K562 (cell line): ENCODE measurements around the gene BRAT1. TPM values are rescaled to one million over a fixed set of nuclear protein-coding genes. Genes with fewer than 3 reads are reported as not detected.
A peak's percentile ranks its signal among the peaks of the same experiment; 100 is the strongest.

Experiments used
- ATAC-seq: fragments of 200-7000 bp; cut with Tn5 transposase; 3 replicates; pipeline ENCODE4 v1.9.1; 2020; ENCODE audit warnings: moderate library complexity
- BruUV-seq: library from RNA; stranded (reverse); fragments of 400-500 nt; replicated peaks from 2 replicates; lab custom pipeline; 2021; lab: Mats Ljungman, UMichigan
- CTCF ChIA-PET: fragments of 300-600 bp; formaldehyde crosslinking; extraction: SDS; loops from one replicate; lab custom pipeline; 2021; ENCODE audit warnings: low intra/inter-chr PET ratio; lab: Yijun Ruan, JAX
- POLR2A ChIA-PET: fragments of 300-600, 350-650 bp; sonication (Branson Sonifier 250); formaldehyde crosslinking; extraction: SDS; loops from one replicate; lab custom pipeline; 2021; ENCODE audit warnings: antibody characterized with exemption, inconsistent platforms; lab: Yijun Ruan, JAX
- DNase-seq, 4 experiments: peaks; one replicate each; pipeline versions ENCODE4 v3.0.0 to v3.0.0-alpha.2; 2011 to 2018; ENCODE audit warnings: low spot score in 3 of 4, mixed read lengths in 3 of 4; ENCODE audit errors: extremely low read depth in 1 of 4
- FAIRE-seq: peaks from 2 replicates; lab custom pipeline; 2011; peaks lifted over from hg19 to GRCh38; lab: Jason Lieb, UNC
- H2AFZ ChIP-seq: 2 replicates; pipeline ENCODE4 v1.6.0; 2011; ENCODE audit warnings: low read depth, low read length, control low read depth, inconsistent platforms
- H3K27ac ChIP-seq: fragments of 200-600 bp; 3 replicates; pipeline ENCODE4 v1.8.0; 2011; ENCODE audit warnings: low read depth, mild to moderate bottlenecking, control low read depth, inconsistent platforms, low read length, moderate library complexity, mixed read lengths; ENCODE audit errors: extremely low read depth
- H3K27me3 ChIP-seq, 2 experiments: fragments of 300-600 bp in 1 of 2; 2 replicates in 1 of 2; 3 replicates in 1 of 2; pipeline versions ENCODE4 v1.6.0 to v1.8.0; 2011; ENCODE audit warnings: inconsistent platforms in 2 of 2, low read length in 2 of 2, mild to moderate bottlenecking in 1 of 2, mixed read lengths in 1 of 2, moderate library complexity in 1 of 2; ENCODE audit not compliant: control insufficient read depth in 2 of 2, insufficient read depth in 2 of 2
- H3K36me3 ChIP-seq: fragments of 300-600 bp; 3 replicates; pipeline ENCODE4 v1.8.0; 2011; ENCODE audit warnings: mild to moderate bottlenecking, low read length, inconsistent platforms; ENCODE audit not compliant: control insufficient read depth, insufficient read depth
- H3K4me1 ChIP-seq, 2 experiments: fragments of 200-600 bp in 1 of 2; replicated peaks in 1 of 2; 2 replicates in 1 of 2; 3 replicates in 1 of 2; pipeline versions ENCODE4 v1.5.1 to v1.8.0; 2011; ENCODE audit warnings: inconsistent platforms in 2 of 2, low read length in 2 of 2, mild to moderate bottlenecking in 1 of 2, mixed read lengths in 1 of 2, moderate library complexity in 1 of 2; ENCODE audit not compliant: control insufficient read depth in 2 of 2, insufficient read depth in 2 of 2
- H3K4me2 ChIP-seq: 2 replicates; pipeline ENCODE4 v1.6.1; 2011; ENCODE audit warnings: low read length, control low read depth, inconsistent platforms, mixed read lengths; ENCODE audit not compliant: insufficient read depth
- H3K4me3 ChIP-seq: fragments of 200-600 bp; sonication (generic), shearing (Covaris generic); 2 replicates; pipeline ENCODE4 v1.5.1; 2016; ENCODE audit warnings: control low read depth, inconsistent platforms
- H3K79me2 ChIP-seq: fragments of 200-600 bp; 3 replicates; pipeline ENCODE4 v1.8.0; 2011; ENCODE audit warnings: low read length, inconsistent platforms; ENCODE audit not compliant: control insufficient read depth, insufficient read depth
- H3K9ac ChIP-seq, 2 experiments: 2 replicates each; pipeline versions ENCODE4 v1.6.0 to v1.6.1; 2011; ENCODE audit warnings: low read depth in 2 of 2, low read length in 2 of 2, control low read depth in 1 of 2, inconsistent platforms in 1 of 2, mild to moderate bottlenecking in 1 of 2, mixed read lengths in 1 of 2; ENCODE audit not compliant: insufficient read depth in 1 of 2
- H3K9me1 ChIP-seq: one replicate; pipeline ENCODE4 v1.6.0; 2011; ENCODE audit warnings: inconsistent platforms, mild to moderate bottlenecking, low read length, moderate library complexity; ENCODE audit not compliant: control insufficient read depth, insufficient read depth
- H3K9me3 ChIP-seq: replicated peaks from 2 replicates; pipeline ENCODE4 v1.5.1; 2011; ENCODE audit warnings: low read depth, low read length, inconsistent platforms; ENCODE audit not compliant: control insufficient read depth, insufficient read depth
- H4K20me1 ChIP-seq: replicated peaks from 2 replicates; pipeline ENCODE4 v1.6.1; 2011; ENCODE audit warnings: low read length, inconsistent platforms, mixed read lengths; ENCODE audit not compliant: control insufficient read depth, insufficient read depth
- ASH1L ChIP-seq: fragments of 450-650 bp; IDR thresholded peaks from 2 replicates; pipeline ENCODE4 v1.6.1; 2018; ENCODE audit warnings: borderline replicate concordance, mild to moderate bottlenecking, low read depth; ENCODE audit not compliant: partially characterized antibody
- BCOR ChIP-seq: fragments of 450-650 bp; IDR thresholded peaks from 2 replicates; pipeline ENCODE4 v1.6.1; 2016
- FOXK1 ChIP-seq: sonication (generic); formaldehyde crosslinking; IDR thresholded peaks from 2 replicates; pipeline ENCODE4 v1.8.0; 2022; ENCODE audit warnings: missing genetic modification reagents, mild to moderate bottlenecking, borderline replicate concordance
- GATA2 ChIP-seq: sonication (generic); formaldehyde crosslinking; IDR thresholded peaks from 2 replicates; pipeline ENCODE4 v1.4.0; 2020; ENCODE audit warnings: mild to moderate bottlenecking, missing genetic modification reagents
- HDAC2 ChIP-seq: fragments of 450-650 bp; IDR thresholded peaks from 2 replicates; pipeline ENCODE4 v1.6.1; 2016; ENCODE audit warnings: mild to moderate bottlenecking
- HNRNPL ChIP-seq: fragments of 200-400 bp; formaldehyde crosslinking; IDR thresholded peaks from 2 replicates; pipeline ENCODE4 v1.6.1; 2017; ENCODE audit warnings: low read depth, mild to moderate bottlenecking, low read length
- KAT7 ChIP-seq: sonication (generic); formaldehyde crosslinking; IDR thresholded peaks from 2 replicates; pipeline ENCODE4 v1.8.0; 2022; ENCODE audit warnings: missing genetic modification reagents, mild to moderate bottlenecking, borderline replicate concordance
- KAT8 ChIP-seq: fragments of 450-650 bp; IDR thresholded peaks from 2 replicates; pipeline ENCODE4 v1.6.1; 2016; ENCODE audit warnings: low read depth, mild to moderate bottlenecking
- KDM1A ChIP-seq, 2 experiments: fragments of 450-650 bp; IDR thresholded peaks; 2 replicates each; pipeline ENCODE4 v1.6.1; 2016; ENCODE audit warnings: mild to moderate bottlenecking in 2 of 2
- KLF13 ChIP-seq: fragments of 450-650 bp; IDR thresholded peaks from 2 replicates; pipeline ENCODE4 v1.6.1; 2016; ENCODE audit warnings: missing genetic modification characterization, low read depth, mild to moderate bottlenecking, missing compliant biosample characterization, moderate library complexity, borderline replicate concordance
- MYC ChIP-seq, 2 experiments: fragments of 250-450 bp in 1 of 2; sonication (Bioruptor Pico) in 1 of 2; IDR thresholded peaks; 2 replicates each; pipeline versions ENCODE4 v1.5.1 to v1.6.1; 2012 to 2021; ENCODE audit warnings: low read depth in 2 of 2, borderline replicate concordance in 1 of 2, improper control_type of control experiment in 1 of 2, low read length in 1 of 2, mild to moderate bottlenecking in 1 of 2, moderate library complexity in 1 of 2
- POLR2A ChIP-seq: fragments of 450-650 bp; conservative IDR thresholded peaks from 2 replicates; pipeline ENCODE4 v1.6.1; 2016
- POLR2AphosphoS2 ChIP-seq: IDR thresholded peaks from 2 replicates; pipeline ENCODE4 v1.6.1; 2012; ENCODE audit warnings: low read length, improper control_type of control experiment
- POLR2G ChIP-seq: fragments of 200-400 bp; formaldehyde crosslinking; IDR thresholded peaks from 2 replicates; pipeline ENCODE4 v1.6.1; 2017; ENCODE audit warnings: low read depth, mild to moderate bottlenecking, antibody characterized with exemption, low read length, moderate library complexity
- RBM25 ChIP-seq: fragments of 200-400 bp; formaldehyde crosslinking; IDR thresholded peaks from 2 replicates; pipeline ENCODE4 v1.6.1; 2018; ENCODE audit warnings: low read length, low read depth, moderate library complexity; ENCODE audit not compliant: severe bottlenecking
- SMAD4 ChIP-seq: fragments of 250-450 bp; sonication (Bioruptor Pico); conservative IDR thresholded peaks from 2 replicates; pipeline ENCODE4 v1.8.0; 2021; ENCODE audit warnings: inconsistent platforms, mild to moderate bottlenecking, moderate library complexity
- SMARCC2 ChIP-seq: fragments of 450-650 bp; IDR thresholded peaks from 2 replicates; pipeline ENCODE4 v1.6.1; 2017; ENCODE audit warnings: antibody characterized with exemption, moderate library complexity, mild to moderate bottlenecking, low read depth
- SNIP1 ChIP-seq: fragments of 450-650 bp; IDR thresholded peaks from 2 replicates; pipeline ENCODE4 v1.7.1; 2017; ENCODE audit warnings: low read depth, mild to moderate bottlenecking
- ZBED1 ChIP-seq: IDR thresholded peaks from 2 replicates; pipeline ENCODE4 v1.6.1; 2014
- ZBTB17 ChIP-seq: fragments of 450-650 bp; formaldehyde crosslinking; IDR thresholded peaks from 2 replicates; pipeline ENCODE4 v1.4.0; 2020; ENCODE audit warnings: mild to moderate bottlenecking
- ZNF436 ChIP-seq: fragments of 250-450, 450-650 bp; sonication (Bioruptor Pico); formaldehyde crosslinking; IDR thresholded peaks from 2 replicates; pipeline ENCODE4 v1.7.0; 2020; ENCODE audit warnings: mild to moderate bottlenecking
- WGBS: fragments of 100-300 bp; shearing (Covaris generic); methylation state at CpG from one replicate; pipeline ENCODE4 v1.1.6; 2016; ENCODE audit warnings: low coverage, mixed read lengths; ENCODE audit not compliant: insufficient coverage; ENCODE audit errors: missing lambda C conversion rate; 5-methylcytosine and 5-hydroxymethylcytosine counted together
- in situ Hi-C: fragments of 300-500 bp; cut with MboI; formaldehyde crosslinking; loops from 4 replicates; pipeline ENCODE4 v1.15.0; 2018; ENCODE audit warnings: inconsistent platforms, mixed read lengths
- intact Hi-C: fragments of 100-400 bp; cut with micrococcal nuclease; formaldehyde crosslinking; loops from 2 replicates; pipeline ENCODE4 v1.14.2; 2022
- polyA plus RNA-seq, 8 experiments: library from polyadenylated mRNA; depleted of rRNA in 4 of 8; stranded (reverse) in 5 of 8; unstranded in 3 of 8; fragments of >200 nt; fragmentation: Nextera tagmentation in 2 of 8; fragmentation: Illumina TruSeq in 1 of 8; extraction: Ambion mirVana in 2 of 8; extraction: Trizol in 1 of 8; gene quantifications; 2 replicates each; pipeline versions ENCODE4 v1.2.1 to v1.2.3, GENCODE V29; 2011 to 2014; ENCODE audit warnings: inconsistent platforms in 1 of 8, missing spikeins in 1 of 8
- total RNA-seq, 7 experiments: library from RNA; depleted of rRNA in 6 of 7; stranded (reverse); fragments of >200 nt in 6 of 7; fragmentation: Illumina TruSeq in 2 of 7; extraction: Trizol in 2 of 7; gene quantifications; 2 replicates each; pipeline versions ENCODE4 v1.2.1 to v1.2.3, GENCODE V29; 2011 to 2021; ENCODE audit warnings: low replicate concordance in 1 of 7
- TF ChIP-seq, protein P1 (sequence below): fragments of 450-650 bp; conservative IDR thresholded peaks from 2 replicates; pipeline ENCODE4 v1.6.1; 2016; ENCODE audit warnings: missing genetic modification characterization, low read depth, mild to moderate bottlenecking, control low read depth, missing compliant biosample characterization
- TF ChIP-seq, protein P2 (sequence below): sonication (generic); formaldehyde crosslinking; IDR thresholded peaks from 2 replicates; pipeline ENCODE4 v1.8.0; 2022; ENCODE audit warnings: mild to moderate bottlenecking, missing genetic modification reagents

The BRAT1 gene
- total and polyA plus RNA-seq, 9 of the 15 experiments (the other 6 are each of a cell fraction or from before 2014, with no cell fraction given), result 0.13 to 49.6 (median 10.5) TPM

- ChIA-PET POLR2A (interaction anchor here (0.8 kb wide), 1 partner anchor 133 kb away, joined by 6 read pairs; no protein-coding TSS in a partner anchor), CTCF (no interaction called here)
- no peak overlapping the region for H3K27ac ChIP-seq
- in situ Hi-C loops (no loop called here), intact Hi-C loops (no loop called here)
- BruUV-seq, result no TSS peak
- peaks cover 4 to 56% of the 10 kb centered on the region in 2 experiments; a peak in 3 of 5 replicates for H3K27me3 ChIP-seq
- H3K79me2 ChIP-seq, result no peaks in the 10 kb centered on the region
- no peak overlapping the region for H3K4me3 ChIP-seq
- no peak overlapping the region for H3K9ac ChIP-seq
- H3K4me1 ChIP-seq, result peaks cover 0 to 47% of the 10 kb centered on the region in 2 experiments; a peak in 2 of 5 replicates
- no peaks in the 10 kb centered on the region for H3K9me1 ChIP-seq
- WGBS, result 26% methylated on average over 6 of the region's 9 CpGs
- FAIRE-seq (no peak), ATAC-seq (no peak), DNase-seq (no peak)
- H4K20me1 ChIP-seq, result no peaks in the 10 kb centered on the region
- H3K9me3 ChIP-seq, result no peaks in the 10 kb centered on the region
- H3K36me3 ChIP-seq, result no peaks in the 10 kb centered on the region
- H2AFZ ChIP-seq, result no peak overlapping the region
- H3K4me2 ChIP-seq, result no peak overlapping the region
- no peak for TF ChIP-seq MYC (IDR thresholded peaks at IDR 0.05; ENCODE audit: low read depth, low read length)
- TF ChIP-seq MYC (CRISPR knock-in tag; IDR thresholded peaks at IDR 0.05; ENCODE audit: borderline replicate concordance, low read depth), result no peak
- TF ChIP-seq POLR2AphosphoS2, result no peak
- TF ChIP-seq ZBED1, result no peak
- TF ChIP-seq SNIP1, result no peak
- no peak for TF ChIP-seq HDAC2
- TF ChIP-seq KDM1A (IDR thresholded peaks at IDR 0.05), result peak in 1 of 2 experiments; percentile 49; a peak in 1 of 4 replicates
- TF ChIP-seq KAT8, result no peak
- TF ChIP-seq RBM25, result peak; percentile 69
- peak; percentile 68; the same call in 1 of the 2 replicates for TF ChIP-seq BCOR
- TF ChIP-seq KLF13 (tag), result no peak
- TF ChIP-seq FOXK1 (CRISPR knock-in tag), result no peak
- TF ChIP-seq ASH1L, result no peak
- no peak for TF ChIP-seq POLR2A
- TF ChIP-seq ZNF436 (CRISPR knock-in tag), result no peak
- no peak for TF ChIP-seq HNRNPL
- no peak for TF ChIP-seq ZBTB17 (CRISPR knock-in tag)
- TF ChIP-seq, protein P1, sequence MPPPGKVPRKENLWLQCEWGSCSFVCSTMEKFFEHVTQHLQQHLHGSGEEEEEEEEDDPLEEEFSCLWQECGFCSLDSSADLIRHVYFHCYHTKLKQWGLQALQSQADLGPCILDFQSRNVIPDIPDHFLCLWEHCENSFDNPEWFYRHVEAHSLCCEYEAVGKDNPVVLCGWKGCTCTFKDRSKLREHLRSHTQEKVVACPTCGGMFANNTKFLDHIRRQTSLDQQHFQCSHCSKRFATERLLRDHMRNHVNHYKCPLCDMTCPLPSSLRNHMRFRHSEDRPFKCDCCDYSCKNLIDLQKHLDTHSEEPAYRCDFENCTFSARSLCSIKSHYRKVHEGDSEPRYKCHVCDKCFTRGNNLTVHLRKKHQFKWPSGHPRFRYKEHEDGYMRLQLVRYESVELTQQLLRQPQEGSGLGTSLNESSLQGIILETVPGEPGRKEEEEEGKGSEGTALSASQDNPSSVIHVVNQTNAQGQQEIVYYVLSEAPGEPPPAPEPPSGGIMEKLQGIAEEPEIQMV (tag), result no peak
- TF ChIP-seq SMARCC2, result no peak
- no peak for TF ChIP-seq GATA2 (CRISPR knock-in tag)
- no peak for TF ChIP-seq SMAD4 (CRISPR knock-in tag)
- TF ChIP-seq POLR2G, result no peak
- TF ChIP-seq, protein P2, sequence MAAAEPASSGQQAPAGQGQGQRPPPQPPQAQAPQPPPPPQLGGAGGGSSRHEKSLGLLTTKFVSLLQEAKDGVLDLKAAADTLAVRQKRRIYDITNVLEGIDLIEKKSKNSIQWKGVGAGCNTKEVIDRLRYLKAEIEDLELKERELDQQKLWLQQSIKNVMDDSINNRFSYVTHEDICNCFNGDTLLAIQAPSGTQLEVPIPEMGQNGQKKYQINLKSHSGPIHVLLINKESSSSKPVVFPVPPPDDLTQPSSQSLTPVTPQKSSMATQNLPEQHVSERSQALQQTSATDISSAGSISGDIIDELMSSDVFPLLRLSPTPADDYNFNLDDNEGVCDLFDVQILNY (CRISPR knock-in tag), result no peak
- TF ChIP-seq KAT7 (CRISPR knock-in tag), result no peak
Observed at GRCh38 chr7:2501947-2502646, 53.2 kb downstream of the BRAT1 start.
